ENCODE results near the gene LEKR1.

- TF ChIP-seq, protein P1, sequence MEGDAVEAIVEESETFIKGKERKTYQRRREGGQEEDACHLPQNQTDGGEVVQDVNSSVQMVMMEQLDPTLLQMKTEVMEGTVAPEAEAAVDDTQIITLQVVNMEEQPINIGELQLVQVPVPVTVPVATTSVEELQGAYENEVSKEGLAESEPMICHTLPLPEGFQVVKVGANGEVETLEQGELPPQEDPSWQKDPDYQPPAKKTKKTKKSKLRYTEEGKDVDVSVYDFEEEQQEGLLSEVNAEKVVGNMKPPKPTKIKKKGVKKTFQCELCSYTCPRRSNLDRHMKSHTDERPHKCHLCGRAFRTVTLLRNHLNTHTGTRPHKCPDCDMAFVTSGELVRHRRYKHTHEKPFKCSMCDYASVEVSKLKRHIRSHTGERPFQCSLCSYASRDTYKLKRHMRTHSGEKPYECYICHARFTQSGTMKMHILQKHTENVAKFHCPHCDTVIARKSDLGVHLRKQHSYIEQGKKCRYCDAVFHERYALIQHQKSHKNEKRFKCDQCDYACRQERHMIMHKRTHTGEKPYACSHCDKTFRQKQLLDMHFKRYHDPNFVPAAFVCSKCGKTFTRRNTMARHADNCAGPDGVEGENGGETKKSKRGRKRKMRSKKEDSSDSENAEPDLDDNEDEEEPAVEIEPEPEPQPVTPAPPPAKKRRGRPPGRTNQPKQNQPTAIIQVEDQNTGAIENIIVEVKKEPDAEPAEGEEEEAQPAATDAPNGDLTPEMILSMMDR (IDR thresholded peaks at IDR 0.05; ENCODE audit: borderline replicate concordance, extremely low read depth, low read length, poor library complexity, severe bottlenecking), result no peak
- no peak for TF ChIP-seq EZH2 (IDR thresholded peaks at IDR 0.05; ENCODE audit: borderline replicate concordance, low read depth, low read length, severe bottlenecking)
Measured at GRCh38 chr3:157094751-157095480, 268.8 kb downstream of the LEKR1 start.

All from DND-41 (cell line).